HEK293 (cell line): ENCODE measurements around the gene EPHA6.

Experiments used
- CTCF ChIA-PET: fragments of 350-600 bp; formaldehyde crosslinking; extraction: SDS; loops from one replicate; lab custom pipeline; 2021; ENCODE audit warnings: antibody characterized with exemption; lab: Yijun Ruan, JAX
- POLR2A ChIA-PET: fragments of 300-600 bp; formaldehyde crosslinking; extraction: SDS; loops from one replicate; lab custom pipeline; 2020; ENCODE audit warnings: antibody characterized with exemption, inconsistent platforms; lab: Yijun Ruan, JAX
- H3K27ac ChIP-seq: fragments of 200-500 bp; sonication (Bioruptor generic); 2 replicates; pipeline ENCODE4 v1.5.1; 2014; ENCODE audit warnings: low read depth, low read length, control low read depth, inconsistent platforms; ENCODE audit errors: extremely low read depth
- H3K36me3 ChIP-seq, 2 experiments: fragments of 200-500 bp in 1 of 2; sonication (Bioruptor generic) in 1 of 2; 1 replicate in 1 of 2; 2 replicates in 1 of 2; pipeline ENCODE4 v1.5.1; 2014 to 2017; ENCODE audit warnings: inconsistent platforms in 2 of 2, low read length in 2 of 2; ENCODE audit not compliant: control insufficient read depth in 2 of 2, insufficient read depth in 1 of 2
- H3K4me1 ChIP-seq: fragments of 200-500 bp; sonication (Bioruptor generic); 2 replicates; pipeline ENCODE4 v1.5.1; 2014; ENCODE audit warnings: mild to moderate bottlenecking, low read length, inconsistent platforms; ENCODE audit not compliant: control insufficient read depth, insufficient read depth
- H3K4me3 ChIP-seq: 2 replicates; pipeline ENCODE4 v1.5.1; 2011; ENCODE audit warnings: low read depth, mild to moderate bottlenecking, control low read depth, low read length, moderate library complexity
- H3K9me3 ChIP-seq: fragments of 200-500 bp; sonication (Bioruptor generic); 2 replicates; pipeline ENCODE4 v1.5.1; 2014; ENCODE audit warnings: low read depth, low read length, inconsistent platforms; ENCODE audit not compliant: control insufficient read depth, insufficient read depth
- CTCF ChIP-seq: fragments of 450-650 bp; formaldehyde crosslinking; IDR thresholded peaks from 2 replicates; pipeline ENCODE4 v1.5.1; 2016; ENCODE audit warnings: missing biosample characterization, missing genetic modification characterization
- KLF1 ChIP-seq: fragments of 450-650 bp; formaldehyde crosslinking; IDR thresholded peaks from 2 replicates; pipeline ENCODE4 v1.5.1; 2016; ENCODE audit warnings: missing biosample characterization, missing genetic modification characterization
- REST ChIP-seq: fragments of 450-650 bp; formaldehyde crosslinking; IDR thresholded peaks from 2 replicates; pipeline ENCODE4 v1.5.1; 2016; ENCODE audit warnings: missing biosample characterization, missing genetic modification characterization
- SETDB1 ChIP-seq: IDR thresholded peaks from one replicate; pipeline ENCODE4 v1.6.1; 2017; ENCODE audit warnings: mild to moderate bottlenecking, low read length, moderate library complexity, mixed read lengths; ENCODE audit not compliant: insufficient read length
- TRIM28 ChIP-seq: IDR thresholded peaks from 2 replicates; pipeline ENCODE4 v1.6.1; 2011; ENCODE audit warnings: low read length, control low read depth, borderline replicate concordance
- ZBTB20 ChIP-seq: fragments of 450-650 bp; formaldehyde crosslinking; IDR thresholded peaks from 2 replicates; pipeline ENCODE4 v1.5.1; 2016; ENCODE audit warnings: missing biosample characterization, missing genetic modification characterization
- ZFP69B ChIP-seq: fragments of 450-650 bp; formaldehyde crosslinking; IDR thresholded peaks from 2 replicates; pipeline ENCODE4 v1.5.1; 2016; ENCODE audit warnings: missing biosample characterization, missing genetic modification characterization
- ZNF121 ChIP-seq: fragments of 450-650 bp; formaldehyde crosslinking; IDR thresholded peaks from 2 replicates; pipeline ENCODE4 v1.5.1; 2016; ENCODE audit warnings: missing biosample characterization, missing genetic modification characterization
- ZNF169 ChIP-seq: fragments of 450-650 bp; formaldehyde crosslinking; IDR thresholded peaks from 2 replicates; pipeline ENCODE4 v1.5.1; 2016; ENCODE audit warnings: missing biosample characterization, missing genetic modification characterization
- ZNF18 ChIP-seq: fragments of 450-650 bp; formaldehyde crosslinking; IDR thresholded peaks from 2 replicates; pipeline ENCODE4 v1.5.1; 2016; ENCODE audit warnings: missing biosample characterization, missing genetic modification characterization
- ZNF184 ChIP-seq: fragments of 450-650 bp; IDR thresholded peaks from 2 replicates; pipeline ENCODE4 v1.5.1; 2018; ENCODE audit warnings: missing biosample characterization, mild to moderate bottlenecking, missing genetic modification characterization
- ZNF214 ChIP-seq: fragments of 450-650 bp; formaldehyde crosslinking; IDR thresholded peaks from 2 replicates; pipeline ENCODE4 v1.5.1; 2017; ENCODE audit warnings: missing biosample characterization, mild to moderate bottlenecking, missing genetic modification characterization, borderline replicate concordance
- ZNF416 ChIP-seq: fragments of 450-650 bp; formaldehyde crosslinking; IDR thresholded peaks from 2 replicates; pipeline ENCODE4 v1.5.1; 2016; ENCODE audit warnings: missing biosample characterization, missing genetic modification characterization
- ZNF530 ChIP-seq: fragments of 450-650 bp; formaldehyde crosslinking; IDR thresholded peaks from 2 replicates; pipeline ENCODE4 v1.5.1; 2016; ENCODE audit warnings: low read depth, missing biosample characterization, missing genetic modification characterization
- ZNF561 ChIP-seq: fragments of 450-650 bp; IDR thresholded peaks from 2 replicates; pipeline ENCODE4 v1.5.1; 2018; ENCODE audit warnings: missing biosample characterization, missing genetic modification characterization, borderline replicate concordance
- ZNF571 ChIP-seq: fragments of 450-650 bp; formaldehyde crosslinking; IDR thresholded peaks from 2 replicates; pipeline ENCODE4 v1.5.0; 2017; ENCODE audit warnings: missing biosample characterization, missing genetic modification characterization
- ZNF670 ChIP-seq: fragments of 450-650 bp; formaldehyde crosslinking; IDR thresholded peaks from 2 replicates; pipeline ENCODE4 v1.5.1; 2016; ENCODE audit warnings: missing biosample characterization, missing genetic modification characterization, low read depth
- ZNF830 ChIP-seq: fragments of 450-650 bp; IDR thresholded peaks from 2 replicates; pipeline ENCODE4 v1.5.0; 2018; ENCODE audit warnings: missing biosample characterization, missing genetic modification characterization, low read depth, mild to moderate bottlenecking, moderate library complexity
- ZSCAN16 ChIP-seq: fragments of 450-650 bp; formaldehyde crosslinking; IDR thresholded peaks from 2 replicates; pipeline ENCODE4 v1.5.1; 2016; ENCODE audit warnings: missing biosample characterization, missing genetic modification characterization
- TF ChIP-seq, protein P1 (sequence below): fragments of 450-650 bp; formaldehyde crosslinking; IDR thresholded peaks from 2 replicates; pipeline ENCODE4 v1.5.1; 2016; ENCODE audit warnings: missing biosample characterization, missing genetic modification characterization
- TF ChIP-seq, protein P2 (sequence below): fragments of 450-650 bp; formaldehyde crosslinking; IDR thresholded peaks from 2 replicates; pipeline ENCODE4 v1.5.1; 2017; ENCODE audit warnings: missing biosample characterization, missing genetic modification characterization

EPHA6 gene

GRCh38 chr3:97432914-97433313 lies 618.5 kb downstream of the EPHA6 start (continued):
- TF ChIP-seq REST (tag by site-specific recombination) (no peak), KLF1 (tag by site-specific recombination) (no peak), ZNF571 (no peak), ZFP69B (tag by site-specific recombination) (no peak), SETDB1 (no peak), ZSCAN16 (tag by site-specific recombination) (no peak), TRIM28 (no peak), ZNF830 (tag by site-specific recombination) (no peak), ZNF670 (tag by site-specific recombination) (no peak), ZNF121 (tag by site-specific recombination) (no peak), ZNF214 (tag by site-specific recombination) (no peak), ZNF530 (tag by site-specific recombination) (no peak)
- TF ChIP-seq, protein P1, sequence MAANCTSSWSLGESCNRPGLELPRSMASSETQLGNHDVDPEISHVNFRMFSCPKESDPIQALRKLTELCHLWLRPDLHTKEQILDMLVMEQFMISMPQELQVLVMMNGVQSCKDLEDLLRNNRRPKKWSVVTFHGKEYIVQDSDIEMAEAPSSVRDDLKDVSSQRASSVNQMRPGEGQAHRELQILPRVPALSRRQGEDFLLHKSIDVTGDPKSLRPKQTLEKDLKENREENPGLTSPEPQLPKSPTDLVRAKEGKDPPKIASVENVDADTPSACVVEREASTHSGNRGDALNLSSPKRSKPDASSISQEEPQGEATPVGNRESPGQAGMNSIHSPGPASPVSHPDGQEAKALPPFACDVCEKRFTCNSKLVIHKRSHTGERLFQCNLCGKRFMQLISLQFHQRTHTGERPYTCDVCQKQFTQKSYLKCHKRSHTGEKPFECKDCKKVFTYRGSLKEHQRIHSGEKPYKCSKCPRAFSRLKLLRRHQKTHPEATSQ (tag by site-specific recombination), result no peak

- no peak overlapping the region for H3K27ac ChIP-seq
- CTCF ChIA-PET, result no interaction called here
- H3K4me3 ChIP-seq, result no peak overlapping the region
- H3K9me3 ChIP-seq, result no peaks in the 10 kb centered on the region
- no peaks in the 10 kb centered on the region for H3K4me1 ChIP-seq
- POLR2A ChIA-PET, result no interaction called here
- no peaks in the 10 kb centered on the region for H3K36me3 ChIP-seq
- TF ChIP-seq CTCF (tag by site-specific recombination) (no peak), ZNF18 (no peak), ZNF184 (tag by site-specific recombination) (no peak), ZBTB20 (tag by site-specific recombination) (no peak), REST (tag by site-specific recombination) (no peak), ZNF561 (tag by site-specific recombination) (no peak), ZNF416 (tag by site-specific recombination) (no peak), ZNF169 (tag by site-specific recombination) (no peak)
- TF ChIP-seq, protein P2, sequence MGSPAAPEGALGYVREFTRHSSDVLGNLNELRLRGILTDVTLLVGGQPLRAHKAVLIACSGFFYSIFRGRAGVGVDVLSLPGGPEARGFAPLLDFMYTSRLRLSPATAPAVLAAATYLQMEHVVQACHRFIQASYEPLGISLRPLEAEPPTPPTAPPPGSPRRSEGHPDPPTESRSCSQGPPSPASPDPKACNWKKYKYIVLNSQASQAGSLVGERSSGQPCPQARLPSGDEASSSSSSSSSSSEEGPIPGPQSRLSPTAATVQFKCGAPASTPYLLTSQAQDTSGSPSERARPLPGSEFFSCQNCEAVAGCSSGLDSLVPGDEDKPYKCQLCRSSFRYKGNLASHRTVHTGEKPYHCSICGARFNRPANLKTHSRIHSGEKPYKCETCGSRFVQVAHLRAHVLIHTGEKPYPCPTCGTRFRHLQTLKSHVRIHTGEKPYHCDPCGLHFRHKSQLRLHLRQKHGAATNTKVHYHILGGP, result no peak
These were observed 623.7 kb downstream of the EPHA6 start for GRCh38 chr3:97438131-97438530.
